Activated CD8-positive, alpha-beta memory T cell treated with anti-CD3 and anti-CD28 coated beads, Interleukin-2, amount 50 U/mL, for 1 hour (primary cell): ENCODE measurements around the gene CFL1.
"Not testable (repeated sequence)": the region's sequence is repeated elsewhere in the genome, so short reads cannot be mapped to it uniquely, and the experiment has no call there.

Source experiments
- DNase-seq: peaks from one replicate; pipeline ENCODE4 v3.0.0-alpha.2; 2020; ENCODE audit errors: extremely low read depth

CFL1 gene

DNA sequence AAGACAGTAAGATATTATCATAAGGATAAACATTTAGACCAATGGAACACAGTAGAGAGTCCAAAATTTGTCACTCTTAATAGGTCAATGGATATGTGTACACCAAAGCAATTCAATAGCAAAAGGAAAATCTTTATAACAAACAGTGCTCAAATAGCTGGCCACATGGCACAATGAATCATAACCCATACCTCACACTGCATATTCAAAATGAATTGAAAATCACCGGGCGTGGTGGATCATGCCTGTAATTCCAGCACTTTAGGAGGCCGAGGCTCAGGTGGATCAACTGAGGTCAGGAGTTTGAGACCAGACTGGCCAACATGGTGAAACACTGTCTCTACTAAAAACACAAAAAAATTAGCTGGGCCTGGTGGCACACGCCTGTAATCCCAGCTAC is 15.8 kb downstream of the CFL1 start:
- DNase-seq = no peak

DNA sequence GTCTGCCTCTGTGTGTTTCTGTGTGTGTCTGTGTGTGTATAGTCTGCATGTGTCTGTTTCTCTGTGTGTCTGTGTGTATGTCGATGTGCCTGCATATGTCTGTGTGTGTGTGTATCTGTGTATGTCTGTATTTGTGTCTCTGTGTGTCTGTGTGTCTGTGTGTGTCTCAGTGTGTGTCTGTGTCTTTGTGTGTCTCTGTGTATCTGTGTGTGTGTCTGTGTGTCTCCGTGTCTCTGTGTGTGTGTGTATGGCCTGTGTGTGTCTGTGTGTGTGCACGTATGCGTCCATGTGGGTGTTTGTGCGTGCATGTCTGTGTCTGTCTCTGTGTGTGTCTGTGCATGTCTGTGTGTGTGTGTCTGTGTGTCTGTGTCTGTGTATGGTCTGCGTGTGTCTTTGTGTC is 23.8 kb downstream of the CFL1 start:
- no peak for DNase-seq

DNA sequence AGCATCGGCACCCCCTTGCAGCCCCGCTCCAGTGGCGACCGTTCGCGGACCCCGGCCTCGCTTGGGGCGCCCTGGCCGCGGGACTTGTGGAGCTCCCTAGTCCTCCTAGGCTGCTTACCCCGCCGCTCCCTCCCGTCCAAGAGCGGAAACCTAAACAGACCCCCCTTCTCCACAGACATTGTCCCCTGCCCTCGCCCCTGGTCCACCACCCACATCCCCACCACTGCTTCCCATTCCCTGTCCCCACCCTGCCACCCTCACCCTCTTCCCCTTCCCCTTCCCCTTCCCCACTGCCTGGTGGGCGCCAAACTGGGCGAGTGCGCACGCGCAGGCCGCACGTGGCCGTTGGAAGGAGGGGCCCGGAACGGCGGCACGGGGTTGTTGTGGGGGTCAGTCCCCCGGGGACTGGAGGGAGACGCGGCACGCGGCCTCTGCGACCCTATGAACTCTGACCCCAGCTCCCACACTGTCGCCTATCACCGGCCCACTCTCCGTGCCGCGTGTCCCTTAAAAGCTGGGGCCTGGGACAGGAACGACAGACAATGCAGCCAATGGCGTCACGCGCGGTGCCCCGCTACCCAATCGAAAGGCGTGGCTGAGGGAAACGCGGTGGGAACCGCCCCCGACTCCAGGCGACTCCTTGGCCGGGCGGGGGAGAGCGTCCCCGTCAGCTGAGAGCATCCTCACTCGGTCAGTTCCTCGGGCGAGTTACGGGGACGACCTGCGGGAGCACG is 24.5 kb downstream of the CFL1 start, which contains the start of gene SNX32:
SNX32 (plus strand) TSS at position 667 of the 734 bp plus-strand sequence. CDS start 103 bp downstream, outside the sequence.
- DNase-seq = peak; percentile 78

DNA sequence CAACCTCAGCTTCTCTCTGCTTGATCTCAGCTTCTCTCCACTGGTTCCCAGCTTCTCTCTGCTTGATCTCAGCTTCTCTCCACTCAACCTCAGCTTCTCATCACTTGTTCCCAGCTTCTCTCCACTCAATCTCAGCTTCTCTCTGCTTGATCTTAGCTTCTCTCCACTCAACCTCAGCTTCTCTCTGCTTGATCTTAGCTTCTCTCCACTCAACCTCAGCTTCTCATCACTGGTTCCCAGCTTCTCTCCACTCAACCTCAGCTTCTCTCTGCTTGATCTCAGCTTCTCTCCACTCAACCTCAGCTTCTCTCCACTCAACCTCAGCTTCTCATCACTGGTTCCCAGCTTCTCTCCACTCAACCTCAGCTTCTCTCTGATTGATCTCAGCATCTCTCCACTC is 25.7 kb downstream of the CFL1 start:
- not testable (repeated sequence) for DNase-seq

DNA sequence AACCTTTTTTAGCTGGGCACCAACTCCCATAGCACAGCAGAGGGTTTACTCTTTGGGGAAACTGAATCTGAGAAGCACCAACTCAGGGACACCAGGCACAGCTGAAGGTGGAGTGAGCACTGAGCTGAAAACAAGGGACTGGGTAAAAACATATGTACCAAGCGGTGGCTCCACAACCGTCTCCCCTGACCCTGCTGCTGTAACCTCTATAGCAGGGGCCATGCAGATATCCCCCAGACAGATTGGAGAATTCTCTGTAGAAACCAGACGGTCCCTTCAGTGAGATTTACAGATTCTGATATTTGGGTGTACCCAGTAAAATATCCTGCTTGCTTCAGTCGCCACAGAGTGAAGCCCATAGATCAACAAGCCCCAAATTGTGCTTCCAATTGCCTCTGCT is 28.5 kb downstream of the CFL1 start:
- no peak for DNase-seq

DNA sequence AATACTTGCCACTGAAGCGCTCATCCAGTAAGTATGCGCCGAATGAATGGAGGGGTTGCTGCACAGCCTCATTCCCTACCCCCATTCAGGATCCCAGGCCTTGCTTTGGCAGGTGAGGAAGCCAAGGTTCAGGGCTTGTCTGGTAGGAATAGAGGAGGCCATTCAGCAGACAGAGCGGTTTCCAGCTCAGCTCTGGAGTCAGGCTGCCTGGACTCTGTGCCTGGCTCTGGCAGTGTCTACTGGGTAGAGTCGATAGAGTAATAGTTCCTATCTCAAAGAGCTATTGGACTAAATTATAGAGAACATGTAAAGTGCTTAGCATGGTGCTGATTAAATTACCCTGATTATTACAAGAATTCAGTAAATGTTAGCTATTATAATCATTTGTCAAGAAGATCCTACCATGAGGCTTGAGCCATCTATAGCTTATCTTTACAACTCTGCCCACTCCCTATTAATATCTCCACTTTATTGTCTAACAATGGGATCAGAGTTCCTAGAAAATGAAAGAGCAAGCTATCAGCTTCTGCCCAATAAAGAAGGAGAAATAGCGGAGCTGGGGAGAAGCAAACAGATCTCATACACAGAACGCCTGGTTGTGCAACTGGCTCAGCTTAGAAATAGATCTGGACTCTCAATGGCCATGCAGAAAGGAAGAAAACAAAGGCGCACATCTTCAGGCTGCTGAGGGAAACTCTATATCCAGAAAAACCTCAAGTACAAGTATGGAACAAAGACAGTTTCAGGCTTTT is 30.8 kb downstream of the CFL1 start:
- no peak for DNase-seq

DNA sequence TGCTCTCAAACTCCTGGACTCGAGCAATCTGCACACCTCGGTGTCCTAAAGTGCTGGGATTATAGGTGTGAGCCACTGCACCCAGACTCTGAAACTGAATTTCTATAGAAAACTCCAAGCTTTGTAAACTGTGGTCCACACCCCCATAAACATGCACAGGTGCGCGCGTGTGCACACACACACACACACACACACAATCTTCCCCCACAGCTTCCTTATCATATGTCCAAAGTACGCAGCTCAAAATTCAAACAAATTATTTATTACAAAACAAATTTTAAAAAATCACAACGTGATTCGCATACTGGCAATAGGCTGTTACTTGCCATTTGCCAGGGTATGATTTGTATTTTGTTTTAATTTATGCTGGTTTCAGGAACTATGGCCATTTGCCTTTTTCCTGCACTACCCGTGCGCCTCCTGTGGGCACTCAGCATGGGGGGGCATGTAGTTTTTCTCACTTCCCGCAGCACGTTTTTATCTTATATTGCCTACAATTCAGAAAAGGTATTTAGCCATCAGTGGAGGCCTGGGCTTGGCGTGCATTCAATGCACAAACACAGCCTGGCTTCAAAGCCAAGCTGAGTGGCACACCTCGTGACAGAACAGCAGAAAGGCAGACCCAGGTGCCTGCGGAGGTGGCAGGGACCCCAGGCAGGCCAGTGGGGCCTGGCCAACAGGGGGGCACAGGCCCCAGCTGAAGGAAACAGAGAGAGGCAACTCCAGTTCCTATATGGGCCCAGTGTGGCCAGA is 35.0 kb downstream of the CFL1 start:
- DNase-seq = no peak

DNA sequence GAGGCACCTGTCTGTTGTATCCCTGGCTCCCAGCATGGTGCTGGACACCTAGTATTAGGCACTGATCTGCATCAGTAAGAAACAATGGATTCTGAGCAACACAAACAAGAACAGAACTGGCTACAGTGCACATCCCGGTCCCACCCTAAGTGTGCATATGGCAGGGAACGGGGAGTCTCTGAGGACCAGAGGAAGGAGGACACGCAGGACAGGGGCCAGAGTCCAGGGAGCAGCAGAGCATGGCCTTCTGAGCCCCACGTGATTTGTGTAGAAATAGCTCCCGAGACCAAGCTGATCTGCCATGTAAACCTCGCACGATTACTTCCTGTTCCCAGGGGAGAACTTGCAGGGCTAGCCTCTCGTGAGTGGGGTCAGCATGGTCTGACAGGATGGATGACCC is 36.9 kb downstream of the CFL1 start:
- no peak for DNase-seq

DNA sequence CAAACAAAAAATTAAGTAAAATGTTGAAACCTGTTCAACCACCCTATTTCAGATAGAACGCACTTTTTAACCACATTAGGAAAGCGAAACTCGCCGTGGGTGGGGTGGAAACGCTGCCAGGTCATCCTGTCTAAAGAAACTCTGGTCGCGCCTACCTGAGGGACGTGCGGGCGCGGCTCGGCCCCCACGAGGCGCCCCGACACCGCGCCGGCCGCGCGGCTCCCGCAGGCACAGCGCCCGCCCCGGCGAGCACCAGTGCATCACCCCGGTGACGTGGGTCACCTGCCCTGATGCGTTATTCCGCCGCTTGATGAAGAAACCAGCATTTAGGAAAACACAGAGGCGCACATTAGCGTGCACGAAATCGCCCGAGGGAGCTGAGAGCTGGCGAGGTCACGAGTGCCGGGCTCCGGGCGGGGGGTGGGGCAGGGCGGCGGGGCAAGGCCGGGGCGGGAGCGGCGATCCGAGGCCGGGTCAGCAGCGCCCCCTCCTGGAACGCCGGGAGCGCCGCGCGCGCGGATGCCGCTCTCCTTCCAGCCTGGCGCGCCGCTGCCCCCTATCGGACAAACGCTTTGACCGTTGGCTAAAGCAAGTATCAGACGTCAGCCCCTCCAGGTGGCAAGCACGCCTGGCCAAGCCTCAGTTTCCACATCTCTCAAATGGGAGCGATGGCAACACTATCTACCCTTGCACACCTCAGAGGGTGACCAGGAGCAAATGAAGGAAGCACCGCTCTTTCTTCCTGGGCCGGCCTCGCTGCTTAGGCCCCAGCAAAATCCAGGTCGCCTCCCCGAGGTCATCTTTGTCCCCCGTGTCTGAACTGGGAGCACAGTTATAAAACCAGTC is 39.9 kb downstream of the CFL1 start:
- peak; percentile 76 for DNase-seq

DNA sequence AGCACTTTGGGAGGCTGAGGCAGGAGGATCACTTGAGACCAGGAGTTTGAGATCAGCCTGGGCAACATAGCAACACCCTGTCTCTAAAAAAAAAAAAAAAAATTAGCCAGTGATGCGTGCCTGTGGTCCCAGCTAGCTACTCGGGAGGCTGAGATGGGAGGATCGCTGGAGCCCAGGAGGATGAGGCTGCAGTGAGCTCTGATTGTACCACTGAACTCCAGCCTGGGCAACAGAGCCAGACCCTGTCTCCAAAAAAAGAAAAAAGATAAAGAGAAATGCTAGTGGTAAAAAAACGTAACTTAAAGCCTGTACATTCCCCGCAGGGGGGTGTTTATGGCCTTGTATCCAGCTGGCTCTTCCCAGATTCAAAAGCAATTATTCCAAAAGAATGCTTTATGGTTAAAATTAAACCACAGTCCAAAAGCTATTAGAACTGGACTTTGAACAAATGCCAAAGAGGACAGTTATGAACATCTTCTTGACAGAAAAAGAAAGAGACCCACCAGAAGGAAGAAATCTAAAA is 40.6 kb downstream of the CFL1 start:
- DNase-seq = no peak

DNA sequence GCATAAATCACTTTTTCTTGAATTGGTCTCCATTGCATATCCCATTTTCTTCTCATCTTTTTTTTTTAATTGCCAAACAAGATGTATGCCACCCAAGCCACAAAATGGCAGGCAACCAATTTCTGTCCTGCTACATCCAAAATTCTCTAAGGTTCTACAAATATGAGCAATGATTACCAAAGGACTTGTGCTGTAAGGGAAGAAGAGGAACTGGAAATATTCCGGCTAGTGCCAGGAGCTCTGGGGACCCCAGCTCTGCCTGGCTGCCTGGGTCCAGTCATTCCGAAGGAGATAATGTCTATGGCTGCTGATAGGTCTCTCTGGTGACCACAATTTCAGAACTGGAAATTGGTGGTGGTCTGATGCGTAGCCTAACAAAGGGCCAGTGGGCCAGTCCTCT is 41.3 kb downstream of the CFL1 start:
- no peak for DNase-seq

DNA sequence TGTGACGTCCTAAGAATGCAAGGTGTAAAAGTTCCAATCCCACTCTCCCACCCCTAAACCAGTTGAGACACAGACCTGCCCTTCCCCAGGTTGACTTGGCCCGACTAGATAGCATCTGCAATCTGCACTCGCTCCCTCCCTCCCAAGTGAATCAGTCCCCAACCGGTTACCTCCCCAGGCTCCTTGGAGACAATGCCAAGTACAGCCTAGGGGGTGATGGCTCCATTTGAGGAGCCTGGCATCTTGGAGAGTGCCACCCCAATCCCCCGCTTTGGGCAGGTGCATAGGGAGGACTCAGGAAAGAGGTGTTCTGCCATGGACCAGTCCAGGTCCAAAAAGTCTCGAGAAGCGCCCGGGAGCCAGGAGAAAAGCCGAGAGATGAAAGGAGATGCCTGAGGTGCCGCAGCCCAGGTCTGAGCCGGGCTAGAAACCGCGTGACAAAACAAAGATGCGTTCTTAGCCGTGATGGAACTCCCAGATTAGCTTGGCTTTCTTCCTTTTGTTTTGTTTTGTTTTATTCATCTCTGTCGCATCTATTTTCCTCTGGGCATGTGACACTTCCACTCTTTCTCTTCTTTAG is 42.9 kb downstream of the CFL1 start:
- DNase-seq = no peak

DNA sequence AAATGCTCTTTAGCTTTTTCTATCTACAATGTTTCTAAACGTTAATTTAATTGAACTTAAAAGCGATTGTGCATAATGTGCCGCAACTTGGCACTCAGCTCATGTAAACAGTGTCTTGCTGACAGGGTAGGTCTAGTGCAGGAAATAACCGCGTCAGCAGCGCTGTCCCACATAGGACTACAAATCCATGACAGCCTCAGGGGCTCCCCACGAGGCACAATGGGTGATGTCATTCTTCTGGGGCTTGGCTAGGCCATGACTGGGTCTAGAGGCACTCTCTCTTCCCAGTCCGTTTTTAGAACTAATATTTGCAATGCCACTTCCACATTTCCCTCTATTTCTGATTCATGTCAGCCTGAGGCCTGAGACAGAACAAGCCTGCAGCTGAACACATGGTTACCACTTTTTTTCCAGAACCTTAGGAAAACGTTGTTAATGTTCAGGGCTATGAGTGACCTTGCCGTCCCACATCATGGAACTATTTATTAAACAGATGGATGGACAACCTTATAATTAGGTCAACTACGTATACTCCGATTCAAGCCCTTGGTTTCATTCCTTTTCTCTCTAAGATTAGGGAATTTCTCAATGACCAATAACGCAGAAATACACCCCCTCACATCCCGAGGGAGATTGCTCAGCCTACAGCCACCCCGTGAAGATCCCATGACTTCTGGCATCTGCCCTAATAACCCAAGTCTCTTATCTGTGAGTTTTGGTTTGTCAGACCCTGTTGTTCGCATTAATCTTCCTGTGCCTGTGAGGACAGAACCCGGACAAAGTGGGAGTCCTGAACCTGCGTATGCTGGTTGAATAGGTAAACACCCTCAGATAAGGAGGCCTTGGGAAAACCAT is 43.6 kb downstream of the CFL1 start:
- DNase-seq = no peak

DNA sequence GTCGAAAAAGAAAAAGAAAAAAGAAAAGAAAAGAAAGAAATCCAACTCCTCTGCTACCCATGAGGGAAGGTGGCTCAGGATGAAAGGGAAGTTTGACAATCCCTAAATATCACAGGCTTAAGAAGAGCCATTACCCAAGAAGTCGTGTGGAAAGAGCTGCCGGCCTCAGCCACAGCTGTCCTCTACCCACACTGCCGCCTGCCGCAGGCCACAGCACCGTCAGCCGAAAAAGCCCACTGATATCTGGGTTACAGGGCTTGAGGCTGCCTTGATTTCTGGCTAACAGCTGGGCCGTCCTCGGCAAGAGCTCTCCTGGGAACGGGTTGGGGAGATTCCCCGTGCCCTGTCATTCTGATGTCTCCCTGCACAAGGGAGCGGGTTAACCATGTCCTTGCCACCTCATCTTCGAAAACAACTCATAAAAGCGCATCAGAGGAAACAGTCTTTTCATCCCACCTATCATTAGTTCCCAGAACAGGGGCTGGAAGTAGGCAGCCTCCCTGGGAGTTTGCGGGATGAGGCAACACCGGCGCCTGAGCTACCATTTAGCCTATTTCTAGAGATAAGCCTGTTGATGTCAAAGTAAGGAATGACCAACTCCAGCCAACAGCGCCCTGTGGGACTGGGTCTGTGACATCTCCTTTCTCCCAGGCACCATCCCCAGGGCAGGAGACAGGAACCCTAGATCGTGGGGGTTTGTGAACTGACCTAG is 46.1 kb downstream of the CFL1 start:
- no peak for DNase-seq

DNA sequence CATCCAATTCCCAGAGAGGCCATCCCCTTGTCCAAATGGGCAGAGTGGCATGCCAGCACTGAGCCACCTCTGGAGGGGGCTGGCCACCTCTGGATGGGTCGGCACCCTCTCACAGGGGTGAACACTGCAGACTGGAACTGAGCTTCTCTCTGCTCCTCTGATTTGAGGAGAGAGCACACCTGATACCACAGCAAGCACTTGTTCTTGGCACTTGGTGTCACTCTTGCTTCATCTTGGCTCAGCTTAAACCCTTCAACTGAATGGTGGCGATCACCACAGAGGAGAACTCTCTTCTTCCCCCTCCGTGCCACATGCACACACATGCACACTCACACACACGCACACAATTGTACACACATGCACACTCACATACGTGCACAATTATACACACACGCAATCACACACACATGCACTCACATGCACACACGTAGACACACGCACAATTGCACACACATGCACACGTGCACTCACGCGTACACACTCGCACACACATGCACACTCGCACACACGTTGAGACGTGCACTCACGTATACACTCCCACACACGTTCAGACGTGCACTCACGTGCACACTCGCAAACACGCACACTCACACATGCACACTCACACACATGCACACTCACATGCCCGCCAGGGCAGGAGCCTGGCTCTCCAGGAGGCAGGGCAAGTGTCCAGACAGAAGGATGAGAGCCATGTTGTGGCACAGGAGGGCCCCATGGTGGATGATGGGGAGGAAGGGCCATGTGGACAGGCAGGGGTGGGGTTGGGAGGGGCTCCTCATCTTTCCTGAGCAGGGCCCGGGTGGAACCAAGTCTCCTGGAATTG is 47.7 kb downstream of the CFL1 start:
- DNase-seq = no peak

DNA sequence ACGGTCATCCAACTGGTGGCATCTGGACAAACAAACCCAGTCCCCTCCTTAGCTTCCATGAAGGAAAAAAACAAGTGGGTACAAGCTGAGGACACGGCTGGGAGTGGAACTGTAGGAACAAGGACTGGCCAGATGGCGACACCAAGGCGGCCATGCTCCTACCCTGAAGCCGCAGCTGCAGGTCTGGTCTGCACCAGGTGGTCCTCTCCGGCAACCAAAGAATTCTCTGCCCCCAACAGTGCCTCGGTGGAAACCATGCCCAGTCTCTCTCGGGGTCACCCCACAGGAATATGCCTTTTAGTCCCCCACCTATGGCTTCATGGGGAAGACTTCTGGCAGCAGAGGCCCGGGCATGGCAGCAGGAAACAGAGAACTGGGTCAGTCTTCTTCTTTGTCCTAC is 48.5 kb downstream of the CFL1 start:
- no peak for DNase-seq

DNA sequence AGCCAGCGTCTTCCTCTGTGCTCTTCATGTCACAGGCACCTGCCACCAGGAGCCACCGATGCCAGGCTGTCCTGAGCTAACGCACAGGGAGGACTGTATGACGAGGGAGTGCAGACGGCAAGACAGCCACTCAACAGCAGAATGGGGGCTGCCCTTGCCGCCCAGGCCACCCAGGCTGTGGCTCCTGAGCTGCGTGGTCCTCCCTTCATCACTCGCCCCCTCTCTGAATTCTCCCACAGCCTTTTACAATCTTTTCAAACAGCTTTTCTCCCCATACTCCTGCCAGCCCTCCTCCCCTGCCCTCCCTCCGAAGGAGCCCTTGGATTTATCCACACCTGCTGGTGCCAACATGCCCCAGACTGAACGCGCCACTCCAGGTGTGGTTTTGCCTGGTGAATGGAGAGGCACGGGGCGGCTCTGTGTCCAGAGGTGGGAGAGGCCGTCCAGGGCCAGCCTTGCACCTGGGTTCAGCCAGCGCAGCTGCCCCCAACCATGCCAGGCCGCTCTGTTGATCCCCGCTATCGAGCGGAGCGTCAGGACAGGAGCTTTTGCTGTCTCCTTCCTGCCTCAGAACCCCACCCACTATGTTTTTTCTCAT is 49.1 kb downstream of the CFL1 start:
- no peak for DNase-seq

DNA sequence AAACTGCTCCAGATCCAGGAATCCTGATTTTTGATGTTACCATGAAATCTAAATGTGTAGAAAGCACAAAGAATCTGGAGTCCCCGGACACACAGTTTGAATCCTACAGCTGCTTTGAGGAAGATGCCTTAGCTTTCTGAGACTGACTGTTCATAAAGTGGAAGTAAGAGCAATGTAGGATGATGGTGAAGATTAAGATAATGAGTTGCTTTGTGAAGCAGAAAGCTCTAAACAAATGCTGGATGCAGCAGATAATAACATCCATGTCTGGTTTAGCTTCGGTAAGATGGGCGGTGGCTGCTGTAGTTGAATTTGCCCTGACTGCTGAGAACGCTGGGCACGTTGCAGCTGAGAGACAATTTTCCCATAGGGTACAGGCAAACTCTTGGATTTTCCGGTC is 51.0 kb downstream of the CFL1 start:
- DNase-seq = no peak
